ENCODE data around the gene DCUN1D2. TPM values are rescaled to one million over a fixed set of nuclear protein-coding genes. Genes with fewer than 3 reads are reported as not detected.

The DCUN1D2 gene
- total RNA-seq, 1 donor from 2014 or later: 29.0 TPM

DNA sequence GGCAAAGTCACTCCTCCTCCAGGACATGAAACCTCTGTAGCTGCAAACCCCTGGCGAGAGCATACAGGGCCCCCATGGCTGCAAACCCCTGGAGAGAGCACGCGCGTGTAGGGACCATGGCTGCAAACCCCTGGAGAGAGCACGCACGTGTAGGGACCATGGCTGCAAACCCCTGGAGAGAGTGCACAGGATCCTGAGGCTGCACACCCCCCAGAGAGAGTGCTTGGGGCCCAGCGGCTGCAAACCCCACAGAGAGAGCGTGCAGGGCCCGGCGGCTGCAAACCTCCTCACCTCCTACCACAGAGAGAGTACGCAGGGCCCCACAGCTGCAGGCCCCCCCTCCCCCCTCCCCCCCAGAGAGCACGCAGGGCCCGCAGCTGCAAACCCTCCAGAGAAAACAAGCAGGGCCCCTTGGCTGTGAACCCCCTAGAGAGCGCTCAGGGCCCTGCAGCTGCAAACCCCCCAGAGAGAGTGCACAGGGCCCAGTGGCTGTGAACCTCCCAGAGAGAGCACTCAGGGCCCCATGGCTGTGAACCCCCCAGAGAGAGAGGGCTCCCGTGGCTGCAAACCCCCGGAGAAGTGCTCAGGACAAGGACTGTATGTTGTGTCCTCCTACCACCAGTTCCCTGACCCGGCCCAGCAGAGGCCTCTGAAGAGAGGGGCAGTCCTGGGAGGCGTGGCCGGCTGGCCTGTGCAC, 44.6 kb downstream of the DCUN1D2 start:
- H3K4me1 Mint-ChIP-seq (ENCODE audit: unreplicated experiment): peaks cover 6% of the 10 kb centered on the region
- peaks cover 27% of the 10 kb centered on the region for H3K36me3 Mint-ChIP-seq (ENCODE audit: unreplicated experiment)
- H3K27me3 Mint-ChIP-seq (ENCODE audit: unreplicated experiment): no peaks in the 10 kb centered on the region
- H3K9me3 Mint-ChIP-seq (ENCODE audit: unreplicated experiment): peaks cover 6% of the 10 kb centered on the region
- DNase-seq (ENCODE audit: extremely low spot score, unreplicated experiment): no peak
- TF ChIP-seq, protein P1, sequence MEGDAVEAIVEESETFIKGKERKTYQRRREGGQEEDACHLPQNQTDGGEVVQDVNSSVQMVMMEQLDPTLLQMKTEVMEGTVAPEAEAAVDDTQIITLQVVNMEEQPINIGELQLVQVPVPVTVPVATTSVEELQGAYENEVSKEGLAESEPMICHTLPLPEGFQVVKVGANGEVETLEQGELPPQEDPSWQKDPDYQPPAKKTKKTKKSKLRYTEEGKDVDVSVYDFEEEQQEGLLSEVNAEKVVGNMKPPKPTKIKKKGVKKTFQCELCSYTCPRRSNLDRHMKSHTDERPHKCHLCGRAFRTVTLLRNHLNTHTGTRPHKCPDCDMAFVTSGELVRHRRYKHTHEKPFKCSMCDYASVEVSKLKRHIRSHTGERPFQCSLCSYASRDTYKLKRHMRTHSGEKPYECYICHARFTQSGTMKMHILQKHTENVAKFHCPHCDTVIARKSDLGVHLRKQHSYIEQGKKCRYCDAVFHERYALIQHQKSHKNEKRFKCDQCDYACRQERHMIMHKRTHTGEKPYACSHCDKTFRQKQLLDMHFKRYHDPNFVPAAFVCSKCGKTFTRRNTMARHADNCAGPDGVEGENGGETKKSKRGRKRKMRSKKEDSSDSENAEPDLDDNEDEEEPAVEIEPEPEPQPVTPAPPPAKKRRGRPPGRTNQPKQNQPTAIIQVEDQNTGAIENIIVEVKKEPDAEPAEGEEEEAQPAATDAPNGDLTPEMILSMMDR (IDR thresholded peaks at IDR 0.05): no peak
- no peak overlapping the region for H3K27ac Mint-ChIP-seq (ENCODE audit: unreplicated experiment)
- no peak overlapping the region for H3K4me3 Mint-ChIP-seq (ENCODE audit: unreplicated experiment)

DNA sequence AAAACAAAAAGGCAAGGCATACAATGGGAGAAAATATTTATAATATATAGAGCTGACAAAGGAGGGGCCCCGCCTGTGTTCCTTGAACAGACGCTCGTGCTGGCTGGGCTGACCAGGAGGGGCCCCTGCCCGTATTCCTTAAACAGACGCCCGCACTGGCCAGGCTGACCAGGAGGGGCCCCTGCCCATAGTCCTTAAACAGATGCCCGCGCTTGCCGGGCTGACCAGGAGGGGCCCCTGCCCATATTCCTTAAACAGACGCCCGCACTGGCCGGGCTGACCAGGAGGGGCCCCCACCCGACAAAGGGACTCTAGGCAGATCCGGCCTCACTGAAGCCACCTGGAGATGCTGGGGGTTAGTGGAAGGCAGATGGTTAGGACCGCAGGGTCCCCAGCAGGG, 46.5 kb downstream of the DCUN1D2 start:
- DNase-seq (ENCODE audit: extremely low spot score, unreplicated experiment): no peak
- H3K27me3 Mint-ChIP-seq (ENCODE audit: unreplicated experiment): no peaks in the 10 kb centered on the region
- no peak overlapping the region for H3K4me3 Mint-ChIP-seq (ENCODE audit: unreplicated experiment)
- H3K27ac Mint-ChIP-seq (ENCODE audit: unreplicated experiment): no peak overlapping the region
- H3K4me1 Mint-ChIP-seq (ENCODE audit: unreplicated experiment): peaks cover 6% of the 10 kb centered on the region
- H3K9me3 Mint-ChIP-seq (ENCODE audit: unreplicated experiment): peaks cover 6% of the 10 kb centered on the region
- TF ChIP-seq, protein P1 (IDR thresholded peaks at IDR 0.05): no peak
- H3K36me3 Mint-ChIP-seq (ENCODE audit: unreplicated experiment): peaks cover 34% of the 10 kb centered on the region

DNA sequence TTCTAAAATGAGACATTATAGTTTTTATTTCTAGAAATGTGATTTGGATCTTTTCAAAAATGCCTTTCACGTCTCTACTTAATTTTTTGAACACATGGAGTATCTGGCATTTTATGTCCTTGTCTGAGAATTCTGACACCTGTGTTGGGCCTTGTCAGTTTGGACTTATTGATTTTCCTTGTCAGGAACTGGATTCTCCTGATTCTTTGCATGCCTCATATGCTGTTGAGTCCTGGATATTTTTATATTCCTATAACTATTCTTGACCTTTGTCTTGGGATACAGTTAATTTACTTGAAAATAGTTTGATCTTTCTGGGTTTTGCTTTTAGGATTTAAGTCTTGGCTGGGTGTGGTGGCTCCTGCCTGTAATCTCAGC, 47.5 kb downstream of the DCUN1D2 start:
- TF ChIP-seq, protein P1 (IDR thresholded peaks at IDR 0.05): no peak
- Mint-ChIP-seq H3K4me1 (ENCODE audit: unreplicated experiment) (no peaks in the 10 kb centered on the region), H3K27ac (ENCODE audit: unreplicated experiment) (no peak overlapping the region), H3K27me3 (ENCODE audit: unreplicated experiment) (no peaks in the 10 kb centered on the region), H3K36me3 (ENCODE audit: unreplicated experiment) (peaks cover 36% of the 10 kb centered on the region), H3K4me3 (ENCODE audit: unreplicated experiment) (no peak overlapping the region), H3K9me3 (ENCODE audit: unreplicated experiment) (peaks cover 6% of the 10 kb centered on the region)
- DNase-seq (ENCODE audit: extremely low spot score, unreplicated experiment): no peak

DNA sequence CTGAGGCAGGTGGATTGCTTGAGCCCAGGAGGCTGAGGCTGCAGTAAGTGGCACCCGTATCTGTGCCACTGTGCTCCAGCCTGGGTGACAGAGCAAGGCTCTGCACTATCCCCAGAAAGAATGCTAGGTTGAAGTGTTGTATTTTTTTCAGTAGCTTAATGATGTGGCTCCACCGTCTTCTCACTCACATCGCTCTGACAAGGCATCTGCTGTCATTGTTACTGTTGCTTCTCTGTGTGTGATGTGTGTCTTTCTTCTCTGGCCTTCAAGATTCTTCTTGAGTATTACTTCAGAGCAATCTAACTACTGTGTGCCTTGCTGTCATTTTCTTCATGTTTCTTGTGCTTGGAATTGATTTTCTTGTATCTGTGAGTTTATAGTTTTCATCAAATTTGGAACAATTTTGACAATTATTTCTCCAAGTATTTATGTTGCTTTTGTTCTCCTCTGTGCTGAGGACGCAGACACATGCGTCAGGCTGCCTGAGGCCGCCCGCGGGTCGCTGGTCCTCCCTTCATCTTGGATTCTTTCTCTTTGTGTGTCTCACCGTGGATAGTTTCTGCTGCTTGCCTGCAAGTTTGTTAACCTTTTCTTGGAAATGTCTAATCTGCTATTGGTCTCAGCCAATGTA, 48.0 kb downstream of the DCUN1D2 start:
- DNase-seq (ENCODE audit: extremely low spot score, unreplicated experiment): no peak
- Mint-ChIP-seq H3K27ac (ENCODE audit: unreplicated experiment) (no peak overlapping the region), H3K9me3 (ENCODE audit: unreplicated experiment) (peaks cover 6% of the 10 kb centered on the region), H3K4me3 (ENCODE audit: unreplicated experiment) (no peak overlapping the region), H3K36me3 (ENCODE audit: unreplicated experiment) (peaks cover 36% of the 10 kb centered on the region), H3K4me1 (ENCODE audit: unreplicated experiment) (no peaks in the 10 kb centered on the region), H3K27me3 (ENCODE audit: unreplicated experiment) (no peaks in the 10 kb centered on the region)
- TF ChIP-seq, protein P1 (IDR thresholded peaks at IDR 0.05): no peak

DNA sequence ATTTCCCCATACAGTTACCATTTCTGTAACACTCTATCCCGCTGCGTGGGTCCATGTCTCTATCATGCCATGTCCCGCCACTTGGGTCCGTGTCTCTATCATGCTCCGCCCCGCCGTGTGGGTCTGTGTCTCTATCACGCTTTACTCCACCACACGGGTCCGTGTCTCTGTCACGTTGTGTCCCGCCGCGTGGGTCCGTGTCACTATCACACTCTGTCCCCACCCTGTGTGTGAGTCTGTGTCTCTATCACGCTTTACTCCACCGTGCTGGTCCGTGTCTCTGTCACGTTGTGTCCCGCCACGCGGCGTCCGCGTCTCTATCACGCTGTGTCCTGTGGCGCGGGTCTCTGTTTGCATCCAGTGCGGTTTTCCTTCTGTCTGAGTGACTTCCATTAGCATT, 48.9 kb downstream of the DCUN1D2 start:
- H3K27me3 Mint-ChIP-seq (ENCODE audit: unreplicated experiment): no peaks in the 10 kb centered on the region
- no peaks in the 10 kb centered on the region for H3K4me1 Mint-ChIP-seq (ENCODE audit: unreplicated experiment)
- TF ChIP-seq, protein P1 (IDR thresholded peaks at IDR 0.05): no peak
- H3K9me3 Mint-ChIP-seq (ENCODE audit: unreplicated experiment): peaks cover 6% of the 10 kb centered on the region
- peaks cover 36% of the 10 kb centered on the region for H3K36me3 Mint-ChIP-seq (ENCODE audit: unreplicated experiment)
- H3K27ac Mint-ChIP-seq (ENCODE audit: unreplicated experiment): no peak overlapping the region
- no peak for DNase-seq (ENCODE audit: extremely low spot score, unreplicated experiment)
- H3K4me3 Mint-ChIP-seq (ENCODE audit: unreplicated experiment): no peak overlapping the region

All from osteocyte (in vitro differentiated cells).